ENCODE measurements around the gene NOX3.
"Not testable (repeated sequence)": the region's sequence is repeated elsewhere in the genome, so short reads cannot be mapped to it uniquely, and the experiment has no call there.

Gene NOX3, protein sequence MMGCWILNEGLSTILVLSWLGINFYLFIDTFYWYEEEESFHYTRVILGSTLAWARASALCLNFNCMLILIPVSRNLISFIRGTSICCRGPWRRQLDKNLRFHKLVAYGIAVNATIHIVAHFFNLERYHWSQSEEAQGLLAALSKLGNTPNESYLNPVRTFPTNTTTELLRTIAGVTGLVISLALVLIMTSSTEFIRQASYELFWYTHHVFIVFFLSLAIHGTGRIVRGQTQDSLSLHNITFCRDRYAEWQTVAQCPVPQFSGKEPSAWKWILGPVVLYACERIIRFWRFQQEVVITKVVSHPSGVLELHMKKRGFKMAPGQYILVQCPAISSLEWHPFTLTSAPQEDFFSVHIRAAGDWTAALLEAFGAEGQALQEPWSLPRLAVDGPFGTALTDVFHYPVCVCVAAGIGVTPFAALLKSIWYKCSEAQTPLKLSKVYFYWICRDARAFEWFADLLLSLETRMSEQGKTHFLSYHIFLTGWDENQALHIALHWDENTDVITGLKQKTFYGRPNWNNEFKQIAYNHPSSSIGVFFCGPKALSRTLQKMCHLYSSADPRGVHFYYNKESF

DNA sequence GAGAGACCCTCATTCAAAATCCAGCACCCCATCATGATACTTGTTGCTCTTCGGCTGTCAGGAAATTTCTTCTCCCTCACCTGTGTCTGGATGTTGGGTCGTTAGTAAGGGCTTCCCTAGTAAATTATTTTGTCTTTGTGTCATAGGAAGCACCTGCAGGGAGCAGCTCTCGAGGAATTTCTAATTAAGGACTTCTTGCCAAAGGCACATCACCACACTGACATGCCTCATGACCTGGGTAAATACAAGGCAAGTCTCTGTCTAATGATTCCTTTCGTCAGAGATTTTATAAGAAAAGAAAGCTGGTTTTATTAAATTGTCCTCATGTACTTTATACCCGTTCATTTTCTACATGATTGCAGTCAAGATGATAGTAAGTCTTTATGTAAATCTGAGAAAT is at the start of gene NOX3:
Gene NOX3, minus strand, starts transcription at position 74 of the 400 bp plus-strand sequence. Its CDS starts 39 bp downstream, at position 35.
- no peak for DNase-seq

DNA sequence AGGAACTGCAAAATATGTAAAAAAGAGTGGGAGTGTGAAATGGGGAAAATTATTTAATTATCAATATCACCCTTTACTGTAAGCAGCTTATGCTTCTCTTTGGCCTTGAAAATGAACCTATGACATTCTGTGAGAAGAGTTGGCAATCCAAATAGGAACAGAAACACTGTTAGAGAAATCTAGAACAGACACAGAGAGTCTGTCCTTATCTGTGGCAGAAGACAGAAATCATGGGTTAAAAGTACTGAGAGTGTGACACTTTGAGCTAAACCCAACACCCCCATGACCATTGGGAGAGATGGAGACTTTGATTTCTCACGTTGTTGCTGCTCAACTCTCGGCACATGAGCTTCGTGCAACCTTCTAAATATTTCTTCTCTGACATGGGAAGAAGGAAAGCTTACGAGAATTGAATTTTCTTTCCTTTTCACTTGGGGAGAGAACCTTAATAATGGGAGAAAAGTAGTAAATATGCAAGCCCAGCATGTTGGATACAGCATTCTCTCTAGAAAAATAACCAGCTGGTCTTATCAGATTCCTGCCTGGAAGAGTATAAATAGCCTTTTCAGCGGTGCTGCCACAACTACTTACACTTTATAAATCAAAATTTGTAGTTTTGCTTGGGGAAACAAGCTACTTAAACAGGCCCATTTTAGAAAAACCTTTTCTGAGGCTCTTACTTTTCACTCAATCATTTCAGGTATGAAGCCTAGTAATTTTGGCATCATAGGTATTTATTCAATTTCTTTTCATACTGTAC is 49.4 kb upstream of the NOX3 start:
- DNase-seq = no peak

DNA sequence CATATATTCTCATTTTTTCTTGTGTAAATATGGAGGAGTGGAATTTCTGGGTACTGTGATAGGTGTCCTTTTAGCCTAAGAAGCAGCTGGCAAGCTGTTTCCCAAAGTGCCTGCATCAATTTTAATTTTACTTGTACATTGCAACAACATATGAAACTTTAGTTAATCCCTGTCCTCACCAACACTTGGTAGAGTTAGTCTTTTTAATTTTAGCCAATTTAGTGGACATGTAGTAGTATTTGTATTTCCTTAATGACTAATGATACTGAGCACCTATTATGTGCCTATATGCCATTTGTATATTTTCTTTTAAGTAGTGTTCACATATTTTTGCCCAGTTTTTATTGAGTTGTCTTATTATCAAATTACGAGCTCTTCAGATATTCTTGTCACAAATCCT is 46.8 kb upstream of the NOX3 start:
- no peak for DNase-seq

DNA sequence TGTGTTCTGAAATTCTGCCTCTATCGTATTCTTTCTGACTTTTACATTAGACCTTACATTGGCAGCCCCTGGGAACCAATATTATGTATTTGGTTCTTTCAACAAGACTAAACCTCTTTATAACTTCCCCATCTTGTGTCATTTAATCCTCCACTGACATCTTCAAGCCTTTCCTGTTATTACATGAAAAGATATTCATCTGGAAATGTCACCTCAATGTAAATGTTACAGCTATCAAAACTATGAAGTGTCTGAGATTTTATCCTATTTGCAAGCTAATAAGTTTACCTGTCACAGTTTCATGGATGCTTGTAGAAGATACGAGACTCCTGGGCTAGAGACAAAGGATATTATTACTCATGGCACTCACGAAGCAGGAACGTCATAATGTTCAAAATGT is 43.9 kb upstream of the NOX3 start:
- DNase-seq = no peak

DNA sequence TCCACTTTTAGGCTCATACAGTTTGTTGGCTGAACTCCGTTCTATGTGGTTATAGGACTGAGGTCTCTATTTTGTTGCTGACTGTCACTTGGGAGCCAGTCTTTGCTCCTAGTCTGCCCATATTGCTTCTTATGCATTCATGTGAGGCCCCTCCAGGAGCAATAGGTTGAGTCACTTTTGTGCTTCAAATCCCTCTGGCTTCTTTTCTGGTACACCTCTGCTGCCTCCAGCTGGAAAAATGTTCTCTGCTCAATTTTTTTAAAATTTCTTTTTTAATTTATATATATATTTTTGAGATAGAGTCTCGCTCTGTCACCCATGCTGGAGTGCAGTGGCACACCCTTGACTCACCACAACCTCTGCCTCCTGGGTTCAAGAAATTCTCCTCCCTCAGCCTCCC is 42.7 kb upstream of the NOX3 start:
- DNase-seq = no peak

DNA sequence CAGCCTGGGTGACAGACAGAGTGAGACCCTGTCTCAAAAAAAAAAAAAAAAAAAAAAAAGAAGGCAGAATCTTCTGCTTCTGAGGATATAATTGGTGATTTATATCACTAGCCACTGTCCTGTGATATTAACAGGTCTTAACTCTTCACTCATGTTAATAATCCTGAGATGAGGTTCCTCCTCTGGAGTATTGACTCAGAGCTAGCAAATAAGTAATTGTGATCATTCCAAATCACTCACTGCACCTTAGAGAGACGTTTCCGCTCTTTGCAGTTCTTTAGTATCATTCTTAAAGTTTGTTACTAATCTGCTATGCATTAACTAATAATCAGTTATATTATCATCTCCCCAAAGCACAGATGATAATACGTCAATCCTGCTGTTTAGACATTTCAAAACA is 41.6 kb upstream of the NOX3 start:
- no peak for DNase-seq

DNA sequence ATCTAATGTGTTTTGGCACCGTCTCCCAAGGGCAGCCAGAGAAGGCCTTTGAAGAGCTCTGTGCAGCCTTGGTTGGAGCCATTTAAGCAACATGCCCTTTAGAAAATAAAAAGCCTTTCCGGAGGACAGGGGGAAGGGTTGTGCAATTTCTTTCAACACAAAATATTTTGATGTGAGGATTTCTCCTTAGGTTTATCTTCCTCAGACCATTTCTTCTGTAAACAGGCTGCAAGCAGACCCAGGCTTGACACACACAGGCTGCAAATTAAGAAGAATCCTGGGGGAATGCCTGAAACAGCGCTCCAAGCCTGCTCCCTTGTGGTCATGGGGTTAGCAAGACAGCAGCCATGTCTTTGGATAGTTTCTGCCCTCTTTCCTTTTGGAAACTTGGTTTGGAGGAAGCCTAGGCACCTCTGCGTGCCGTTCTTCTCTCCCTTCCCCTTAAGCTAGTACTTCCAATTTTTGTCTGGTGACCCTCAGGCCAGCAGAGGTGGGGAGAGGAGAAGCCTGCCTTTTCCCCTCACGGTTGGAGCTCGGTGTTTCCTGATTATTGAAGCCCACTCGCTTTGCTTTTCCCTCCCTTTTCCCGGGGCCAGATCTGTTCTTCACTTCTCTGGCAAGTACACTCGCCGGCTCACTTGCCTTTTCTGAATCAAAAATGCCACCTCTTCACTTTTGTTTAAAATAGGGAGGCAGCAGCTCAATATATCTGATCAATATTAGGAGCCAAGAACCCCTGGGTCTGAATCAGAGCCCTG is 39.6 kb upstream of the NOX3 start:
- DNase-seq = no peak

DNA sequence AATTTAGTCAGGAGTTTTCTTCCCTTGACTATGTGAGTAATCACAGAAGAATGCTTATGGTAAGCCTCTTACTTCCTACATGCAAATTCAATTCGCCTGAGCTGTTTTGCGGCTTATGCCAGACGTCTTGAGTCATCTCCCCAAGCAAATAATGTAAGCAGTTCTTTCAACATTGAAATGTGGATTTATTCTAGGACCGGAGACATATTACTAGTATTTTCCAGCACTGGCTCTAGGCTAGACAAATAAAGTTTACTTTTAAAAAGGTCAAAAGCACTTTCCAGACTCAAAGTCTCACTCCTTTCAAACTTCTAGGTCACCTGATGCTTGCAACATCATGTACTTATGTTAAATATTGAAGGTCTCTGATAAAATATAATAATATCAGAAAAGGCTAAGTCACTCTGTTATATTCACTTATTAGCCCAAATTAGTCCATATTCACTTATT is 38.1 kb upstream of the NOX3 start:
- no peak for DNase-seq

DNA sequence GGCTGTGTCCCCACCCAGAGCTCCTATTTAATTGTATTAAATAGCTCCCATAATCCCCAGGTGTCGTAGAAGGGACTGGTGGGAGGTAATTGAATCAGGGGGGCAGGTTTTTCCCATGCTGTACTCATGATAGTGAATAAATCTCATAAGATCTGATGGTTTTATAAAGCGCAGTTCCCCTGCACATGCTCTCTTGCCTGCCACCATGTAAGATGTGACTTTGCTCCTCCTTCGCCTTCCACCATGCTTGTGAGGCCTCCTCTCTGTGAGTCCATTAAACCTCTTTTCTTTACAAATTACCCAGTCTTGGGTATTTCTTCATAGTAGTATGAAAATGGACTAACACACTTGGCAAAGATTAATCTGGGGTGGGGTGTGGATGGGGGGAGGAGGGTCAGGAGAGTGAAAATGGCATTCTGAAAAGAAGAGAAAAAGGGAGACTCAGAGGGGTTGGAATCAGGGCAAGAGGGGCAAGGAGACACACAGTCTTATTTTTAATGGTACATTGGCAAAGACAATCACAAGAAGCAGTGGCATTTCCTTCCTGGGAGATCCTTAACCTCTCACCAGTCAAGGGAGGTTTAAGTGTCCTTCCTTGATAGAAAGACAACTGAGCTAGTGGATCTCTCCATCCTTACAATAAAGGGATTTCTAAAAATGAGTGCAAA is 37.5 kb upstream of the NOX3 start:
- no peak for DNase-seq

DNA sequence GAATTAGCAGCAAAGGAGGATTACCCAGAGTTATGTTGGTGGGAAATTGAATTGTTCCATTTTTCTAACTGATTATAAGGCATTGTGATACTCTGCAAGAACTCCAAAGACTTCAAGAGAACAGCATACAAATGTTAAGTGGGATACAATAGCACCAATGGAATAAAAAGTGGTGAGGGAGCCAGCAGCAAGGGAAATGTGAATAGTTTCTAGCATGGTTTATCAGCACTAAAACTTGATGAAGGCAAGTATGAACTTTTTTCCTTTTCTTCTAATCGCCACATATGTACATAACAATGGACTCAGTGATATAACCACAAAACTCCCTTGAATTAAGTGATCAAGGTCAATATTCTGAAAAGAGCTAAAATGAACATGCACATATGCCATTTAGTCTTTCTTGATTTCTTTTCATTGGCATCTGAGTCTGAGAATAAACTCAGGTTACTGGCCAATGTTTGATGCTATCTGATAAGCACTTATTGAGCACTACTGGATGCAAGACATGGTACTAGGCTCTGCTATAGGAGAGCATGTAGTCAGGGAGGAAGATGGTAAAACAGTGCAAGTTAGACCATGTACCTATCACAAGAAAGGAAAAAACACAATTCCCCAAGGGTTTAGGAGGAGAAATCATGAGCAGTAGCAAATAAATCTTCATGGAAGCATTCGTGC is 36.6 kb upstream of the NOX3 start:
- no peak for DNase-seq

DNA sequence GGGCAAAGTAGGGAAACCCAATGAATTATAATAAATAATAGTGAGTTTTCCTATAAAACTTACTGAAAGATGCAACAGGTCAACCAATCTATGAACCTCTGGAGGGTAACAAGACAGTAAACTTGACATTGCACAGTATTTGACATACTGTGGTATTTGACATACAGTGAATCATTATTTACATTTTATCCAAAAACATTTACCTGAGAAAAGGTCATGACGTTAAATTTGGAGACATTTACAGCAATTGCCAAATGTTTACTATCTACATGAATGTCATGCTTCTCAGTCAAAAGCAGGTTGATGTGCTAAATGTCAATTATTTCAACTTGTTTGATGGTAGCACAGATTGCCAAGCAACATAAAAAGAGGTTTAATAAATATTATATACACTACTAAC is 35.8 kb upstream of the NOX3 start:
- no peak for DNase-seq

DNA sequence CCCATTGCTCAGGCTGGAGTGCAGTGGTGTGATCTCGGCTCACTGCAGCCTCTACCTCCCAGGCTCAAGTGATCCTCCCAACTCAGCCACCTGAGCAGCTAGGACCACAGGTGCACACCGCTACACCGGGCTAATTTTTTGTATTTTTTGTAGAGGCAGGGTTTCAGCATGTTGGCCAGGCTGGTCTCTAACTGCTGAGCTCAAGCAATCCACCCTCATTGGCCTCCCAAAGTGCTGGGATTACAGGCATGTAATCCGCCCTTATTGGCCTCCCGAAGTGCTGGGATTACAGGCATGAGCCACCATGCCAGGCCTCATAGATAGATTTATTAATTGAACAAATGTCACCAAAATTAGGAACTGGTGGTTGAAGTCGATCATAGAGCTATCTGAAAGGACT is 32.6 kb upstream of the NOX3 start:
- not testable (repeated sequence) for DNase-seq

DNA sequence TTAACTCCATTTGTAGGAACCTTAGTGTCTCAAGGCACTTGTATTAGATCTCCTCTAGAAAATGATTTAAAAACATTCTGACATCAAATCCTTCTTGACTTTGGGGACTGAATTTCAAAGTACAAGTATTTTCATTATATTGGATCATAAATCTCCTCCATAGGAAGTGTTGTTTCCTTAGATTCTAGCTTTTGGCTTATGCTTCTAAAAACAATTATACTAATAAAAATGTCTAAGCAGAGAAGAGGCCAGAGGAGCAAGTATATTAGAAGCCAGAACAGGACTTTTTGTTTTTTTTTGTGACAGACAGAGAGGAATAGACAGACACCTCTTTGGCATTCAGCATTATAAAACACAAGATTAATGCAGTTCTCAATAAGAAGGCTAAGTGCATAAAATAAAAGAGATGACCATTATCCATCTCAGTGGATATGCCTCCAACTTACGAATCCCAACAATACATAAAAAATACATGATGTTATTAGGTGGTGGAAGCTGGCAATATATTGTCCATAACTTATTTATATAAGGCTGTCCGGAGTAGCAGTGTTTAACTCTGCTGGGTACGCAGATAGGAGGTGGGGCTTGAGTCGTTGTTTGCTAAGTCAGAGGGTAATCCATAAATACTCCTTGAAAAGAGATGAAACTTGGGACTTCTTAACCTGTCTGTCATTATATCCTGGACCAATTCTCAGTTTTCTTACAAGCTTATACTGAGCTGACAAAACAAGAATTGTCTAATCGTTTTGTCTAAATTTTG is 31.9 kb upstream of the NOX3 start:
- DNase-seq = no peak

DNA sequence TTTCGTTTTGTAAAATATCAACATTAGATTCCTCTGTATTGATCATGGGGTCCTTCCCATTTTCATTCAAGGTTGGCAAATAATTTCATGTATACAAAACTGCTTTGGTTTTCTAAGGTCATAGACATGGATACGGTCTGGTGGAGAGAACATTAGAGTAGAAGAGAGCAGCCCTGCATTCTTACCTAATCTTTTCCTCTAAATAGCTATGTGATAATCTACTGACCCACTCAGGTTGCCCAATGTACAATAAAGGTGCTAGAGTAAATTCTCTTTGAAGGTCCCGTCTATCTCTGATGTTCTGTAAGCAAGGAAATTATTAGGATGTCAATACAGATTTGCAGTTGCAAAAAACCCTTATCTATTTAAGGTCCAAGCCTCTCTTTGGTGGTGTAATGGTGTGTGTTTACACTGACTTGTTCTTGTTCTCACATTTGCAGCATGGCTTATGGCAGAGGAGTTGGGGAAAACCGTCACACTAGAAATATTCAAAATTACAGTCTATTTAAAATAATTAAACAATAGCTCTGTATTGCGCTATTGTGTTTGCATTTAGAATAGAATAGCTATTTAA is 31.2 kb upstream of the NOX3 start:
- DNase-seq = no peak

DNA sequence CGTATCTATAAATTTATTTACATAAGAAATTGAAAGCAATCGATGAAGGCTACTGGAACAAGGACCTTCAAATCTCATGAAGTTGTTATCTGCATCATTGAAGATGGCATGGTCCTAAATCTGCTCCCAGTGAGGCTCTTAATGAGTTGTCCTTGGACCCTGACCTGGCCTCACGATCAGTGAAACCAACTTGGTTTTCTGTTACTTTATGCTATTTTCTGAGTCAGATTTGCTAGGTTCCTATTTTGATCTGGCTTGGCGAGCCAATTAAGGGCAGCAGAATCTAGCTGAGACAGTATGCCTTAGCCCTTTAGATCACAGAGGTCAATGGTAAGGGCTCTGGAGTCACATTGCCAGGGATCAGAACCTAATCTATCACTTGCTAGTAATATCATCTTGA is 30.1 kb upstream of the NOX3 start:
- no peak for DNase-seq

DNA sequence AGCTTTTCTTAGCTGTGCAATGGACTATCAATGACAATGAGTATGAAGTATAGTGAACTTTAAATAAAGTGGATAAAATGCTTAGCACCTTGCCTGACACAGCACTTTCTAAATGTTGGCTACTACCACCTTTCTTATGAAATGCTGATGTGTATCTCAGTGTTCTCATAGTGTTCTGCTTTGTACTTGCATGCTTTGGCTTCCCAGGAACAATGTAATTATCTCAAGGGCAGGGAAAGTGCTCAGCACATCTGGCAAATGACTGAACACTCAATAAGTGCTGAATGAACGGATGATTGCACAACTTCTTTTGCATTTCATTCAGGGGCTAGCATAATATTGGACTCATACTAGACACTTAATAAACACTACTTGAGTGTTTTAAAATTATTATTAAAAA is 28.2 kb upstream of the NOX3 start:
- DNase-seq = no peak

DNA sequence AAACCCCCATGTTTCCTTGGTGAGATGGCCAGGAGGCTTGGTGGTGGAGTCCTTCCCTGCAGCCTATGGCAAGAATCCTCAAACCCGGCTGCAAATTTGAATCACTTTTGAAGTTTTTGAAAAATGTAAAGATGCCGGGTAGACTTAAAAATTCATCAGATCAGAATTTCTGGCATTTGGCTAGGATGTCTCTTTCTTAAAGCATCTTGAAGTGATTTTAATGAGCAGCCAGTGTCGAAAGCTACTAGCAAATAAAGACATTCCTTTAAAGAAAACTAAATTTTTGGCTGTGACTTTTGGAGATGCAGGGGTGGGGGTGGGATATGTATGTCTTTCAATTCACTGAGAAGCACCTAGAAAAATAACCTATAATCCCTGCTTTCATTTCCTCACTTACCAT is 25.6 kb upstream of the NOX3 start:
- no peak for DNase-seq

DNA sequence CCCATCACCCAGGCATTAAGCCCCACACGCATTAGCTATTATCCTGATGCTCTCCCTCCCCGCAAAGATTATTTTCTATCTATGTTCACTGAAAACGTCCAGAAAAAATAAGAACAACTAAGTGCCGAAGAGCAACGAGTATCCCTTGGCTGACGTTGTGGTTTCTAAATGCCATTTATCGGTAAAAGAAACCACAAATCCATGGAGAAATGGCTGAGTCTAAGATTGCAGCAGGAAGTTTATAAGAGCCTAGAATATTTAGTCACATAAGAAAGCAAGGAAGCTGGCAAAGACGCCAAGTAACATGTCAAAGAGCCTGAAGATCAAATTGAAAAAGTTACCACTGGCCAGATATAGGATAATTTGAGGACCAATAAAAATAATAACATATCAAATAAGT is 18.1 kb upstream of the NOX3 start:
- DNase-seq = no peak

DNA sequence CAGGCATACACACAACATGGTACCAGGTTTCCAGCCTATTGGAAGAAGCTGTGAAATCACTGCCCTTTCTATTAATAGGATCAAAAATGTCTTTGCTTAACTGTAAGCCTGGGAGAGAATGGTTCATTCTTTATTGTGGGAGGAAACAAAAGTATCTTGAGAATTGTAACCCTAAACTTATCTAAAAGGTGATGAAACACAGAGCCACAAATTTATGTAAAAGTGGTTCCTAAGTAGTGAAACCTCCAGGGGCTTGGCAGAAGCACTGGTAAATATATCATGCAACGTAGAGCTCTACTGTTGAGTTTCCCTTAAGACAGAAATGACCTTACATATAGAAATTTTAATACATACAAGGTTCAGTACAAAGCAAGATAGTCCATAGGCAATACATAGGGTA is 17.2 kb upstream of the NOX3 start:
- no peak for DNase-seq

DNA sequence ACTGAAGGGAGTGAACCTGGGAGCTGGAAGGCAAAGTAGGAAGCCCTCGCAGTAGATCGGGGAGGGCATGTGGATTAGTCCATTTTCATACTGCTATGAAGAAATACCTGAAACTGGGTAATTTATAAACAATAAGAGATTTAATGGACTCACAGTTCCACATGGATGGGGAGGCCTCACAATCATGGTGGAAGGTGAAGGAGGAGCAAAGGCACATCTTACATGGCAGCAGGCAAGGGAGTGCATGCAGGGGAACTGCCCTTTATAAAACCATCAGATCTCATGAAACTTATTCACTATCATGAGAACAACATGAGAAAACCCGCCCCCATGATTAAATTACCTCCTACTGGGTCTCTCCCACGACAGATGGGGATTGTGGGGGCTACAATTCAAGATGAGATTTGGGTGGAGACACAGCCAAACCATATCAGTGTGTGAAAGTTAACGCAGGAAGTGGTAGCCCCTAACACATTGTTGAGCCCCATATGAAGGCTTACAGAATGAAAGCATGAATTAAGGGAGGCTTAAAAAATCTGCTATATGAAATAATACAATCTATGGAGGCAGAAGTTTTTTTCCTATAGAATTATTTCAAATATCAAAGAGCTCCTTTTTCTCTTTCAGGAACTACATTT is 15.5 kb upstream of the NOX3 start:
- DNase-seq = not testable (repeated sequence)
